Ramos (cell line): Measurements from ENCODE around the gene FOXP1.

Experiments
- in situ Hi-C: fragments of 300-500 bp; cut with MboI; formaldehyde crosslinking; loops from one replicate; pipeline ENCODE4 v1.14.3; 2022; ENCODE audit warnings: low sequenced_read_pairs; ENCODE audit not compliant: unreplicated experiment

The FOXP1 gene

DNA sequence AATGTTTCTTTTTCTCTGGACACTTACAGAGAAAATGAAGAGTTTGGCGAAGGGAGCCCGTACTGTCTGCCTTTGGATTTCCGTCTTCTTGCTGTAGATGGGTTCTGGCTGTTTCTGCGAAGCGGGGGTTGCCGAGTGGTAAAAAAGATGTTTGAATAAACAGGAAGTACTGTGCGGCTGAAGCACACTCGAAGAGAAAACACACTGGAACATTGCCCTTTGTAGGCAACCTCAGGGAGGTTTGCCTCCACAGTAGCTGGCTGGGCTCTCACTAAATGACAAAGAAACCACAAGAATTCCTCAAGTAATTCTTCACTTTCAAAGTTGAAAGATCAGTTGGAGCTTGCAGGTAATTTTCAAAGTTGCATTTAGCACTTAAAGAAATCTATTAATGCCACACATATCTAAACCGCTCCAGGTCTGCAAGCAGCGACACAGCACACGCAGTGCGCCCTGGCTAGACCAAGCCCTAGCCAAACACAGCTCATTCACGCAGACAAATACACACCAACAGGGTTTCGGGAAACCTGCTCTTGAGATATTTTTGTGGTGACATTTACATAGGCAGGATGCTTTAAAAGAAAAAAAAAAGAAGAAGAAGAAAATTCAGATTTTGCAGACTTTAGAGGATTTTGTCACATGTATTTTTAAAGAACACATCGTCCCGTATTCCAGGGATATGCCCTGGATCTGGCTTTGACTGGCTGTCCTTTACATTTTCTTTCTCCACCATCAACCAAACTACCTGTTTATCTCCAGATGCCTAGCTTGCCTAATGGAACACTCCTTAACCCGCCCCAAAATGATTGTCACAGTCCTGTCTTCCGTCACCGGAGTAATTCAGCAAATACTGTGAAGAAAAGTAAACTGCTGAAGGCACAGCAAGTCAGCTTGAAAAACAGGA is 452.8 kb downstream of the FOXP1 start:
- in situ Hi-C loops, result no loop called here

DNA sequence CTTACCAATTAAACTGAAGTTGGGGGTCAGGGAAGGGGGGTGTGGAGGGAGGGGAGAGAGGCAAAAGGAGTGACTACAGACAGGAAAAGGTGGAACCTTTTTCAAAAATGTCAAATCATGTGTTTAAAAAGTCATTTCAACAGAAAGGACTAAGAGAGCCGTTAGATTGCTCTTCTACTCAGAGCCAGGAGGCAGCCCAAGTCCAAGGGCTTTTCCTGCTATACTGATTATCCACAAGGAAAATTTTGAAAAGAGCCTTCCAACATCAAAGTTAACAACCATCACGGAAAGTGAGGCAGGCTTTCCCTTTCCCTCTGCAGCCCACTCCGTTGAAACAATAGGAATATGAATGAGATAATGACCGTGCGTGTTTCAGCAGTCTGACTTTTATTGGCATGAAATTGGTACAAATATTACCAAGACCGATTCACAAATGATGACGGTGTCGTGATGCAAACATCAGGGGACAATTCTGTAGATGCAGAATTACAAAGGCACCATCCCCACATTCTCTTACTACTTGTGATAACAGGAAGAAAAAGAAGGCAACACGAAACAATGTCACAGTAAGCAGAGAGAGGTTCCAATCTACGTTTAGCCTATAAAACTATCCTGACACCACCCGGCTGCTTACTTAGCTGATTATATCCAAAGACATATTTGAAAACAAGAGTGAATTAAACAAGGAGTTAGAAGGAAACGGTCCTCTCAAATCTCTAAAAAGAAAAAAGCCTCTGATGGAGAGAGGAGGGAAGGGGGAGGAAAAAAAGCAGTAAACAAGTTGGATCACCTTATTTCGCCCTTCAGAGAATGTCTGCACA is 453.7 kb downstream of the FOXP1 start:
- in situ Hi-C loops, result no loop called here

DNA sequence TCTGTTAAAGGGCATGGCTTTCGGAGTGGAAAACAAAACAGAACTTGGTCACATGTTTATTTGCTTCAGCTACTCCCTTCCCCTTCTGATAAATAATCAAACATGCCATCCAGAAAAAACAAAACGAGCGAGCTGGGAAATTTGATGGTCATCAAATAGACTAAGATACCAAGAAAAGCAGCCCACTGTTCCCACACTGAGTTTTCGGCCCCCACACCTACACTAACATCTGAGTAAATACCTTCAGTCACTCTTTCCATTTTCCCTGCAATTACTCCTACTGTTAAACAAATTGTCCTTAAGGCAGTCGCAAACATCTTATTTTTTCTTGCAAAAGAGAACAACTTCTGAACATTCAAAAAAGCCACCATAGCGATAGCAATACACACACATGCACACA is 454.6 kb downstream of the FOXP1 start:
- in situ Hi-C loops, result no loop called here

DNA sequence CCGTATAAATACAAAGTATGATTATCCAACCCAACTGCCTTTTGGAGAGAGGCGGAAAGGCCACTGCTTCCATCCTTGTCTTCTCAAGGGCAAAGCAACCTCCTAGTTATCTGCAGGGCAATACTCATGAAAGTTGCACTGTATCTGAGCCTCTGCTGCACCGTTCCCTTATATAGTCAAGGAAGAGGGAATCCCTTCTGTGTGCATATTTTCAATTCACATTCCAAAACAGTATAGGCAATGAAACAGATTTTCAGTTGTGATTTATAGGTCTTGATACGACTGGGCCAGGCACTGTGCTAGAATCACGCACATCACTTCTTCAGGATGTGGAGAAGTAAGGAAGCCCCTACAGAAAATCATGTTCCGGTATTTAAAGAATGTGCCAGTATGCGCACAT is 455.7 kb downstream of the FOXP1 start:
- in situ Hi-C loops, result no loop called here

DNA sequence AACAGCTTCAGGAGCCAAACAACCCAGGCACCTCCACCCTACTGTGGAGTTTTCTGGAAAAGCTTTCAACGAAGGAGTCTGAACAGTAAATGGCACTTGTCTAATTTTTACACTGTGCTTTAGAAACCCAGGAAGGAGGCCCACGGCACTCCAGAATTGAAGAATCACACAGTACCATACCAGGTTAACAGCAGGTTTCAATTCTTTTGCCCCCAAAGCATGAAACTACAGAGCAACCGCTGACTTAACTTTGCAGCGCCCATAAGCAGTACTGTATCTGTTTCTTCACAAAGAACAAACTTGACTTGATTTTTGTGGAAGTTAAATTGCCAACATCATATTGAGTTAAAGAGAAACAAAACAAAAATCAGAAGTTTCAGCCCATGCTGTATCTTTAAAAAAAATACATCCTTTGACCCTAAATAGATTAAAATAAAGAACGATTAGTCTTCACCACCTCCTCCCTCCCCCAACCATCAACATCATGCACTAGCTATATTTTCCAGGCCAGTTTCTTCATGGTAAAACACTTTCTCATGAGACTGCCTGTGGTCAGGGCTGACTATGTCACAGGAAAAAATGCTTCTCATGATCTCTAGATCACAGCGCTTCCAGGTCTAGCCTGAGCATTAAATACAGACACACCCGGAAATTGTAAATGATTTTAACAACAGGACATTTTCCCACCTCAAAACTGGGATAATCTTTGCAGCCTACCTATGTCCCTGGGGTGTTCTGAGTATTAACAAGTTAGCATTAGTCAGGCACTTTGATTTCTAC is 456.3 kb downstream of the FOXP1 start:
- in situ Hi-C loops, result no loop called here

DNA sequence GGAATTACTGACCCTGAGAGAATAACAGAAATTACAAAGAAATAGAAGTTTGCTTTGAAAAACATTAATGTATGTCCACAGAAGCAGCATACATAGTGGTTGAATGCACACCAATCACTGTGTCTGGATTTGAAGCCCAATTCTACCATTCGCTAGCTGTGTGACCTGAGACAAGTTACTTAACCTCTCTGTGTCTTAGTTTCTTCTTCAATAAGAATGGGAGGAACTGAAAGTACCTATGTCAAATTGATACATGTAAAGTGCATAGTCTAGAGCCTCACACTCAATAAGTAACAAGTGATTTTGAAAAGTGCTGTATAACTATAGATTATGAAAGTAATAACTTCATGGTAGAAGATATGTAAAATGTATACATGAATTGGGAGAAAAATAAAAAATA is 457.8 kb downstream of the FOXP1 start:
- in situ Hi-C loops, result no loop called here

DNA sequence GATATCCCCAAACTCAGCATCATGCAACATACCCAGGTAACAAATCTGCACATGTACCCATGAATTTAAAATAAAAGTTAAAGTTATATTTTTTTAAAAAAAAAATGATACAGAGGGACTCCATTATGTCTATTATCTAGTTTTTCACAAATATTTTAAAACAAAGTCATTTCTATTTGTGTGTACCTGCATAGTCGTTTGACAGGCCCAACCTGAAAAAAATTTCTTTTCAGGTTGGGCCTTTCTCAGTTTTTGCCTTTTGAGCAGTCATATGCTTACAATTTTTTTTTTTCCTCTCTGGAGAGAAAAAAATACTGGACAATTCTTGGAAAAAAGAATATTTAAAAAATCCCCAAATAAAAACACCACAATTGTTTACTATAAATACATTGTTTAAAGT is 459.5 kb downstream of the FOXP1 start:
- in situ Hi-C loops, result no loop called here

DNA sequence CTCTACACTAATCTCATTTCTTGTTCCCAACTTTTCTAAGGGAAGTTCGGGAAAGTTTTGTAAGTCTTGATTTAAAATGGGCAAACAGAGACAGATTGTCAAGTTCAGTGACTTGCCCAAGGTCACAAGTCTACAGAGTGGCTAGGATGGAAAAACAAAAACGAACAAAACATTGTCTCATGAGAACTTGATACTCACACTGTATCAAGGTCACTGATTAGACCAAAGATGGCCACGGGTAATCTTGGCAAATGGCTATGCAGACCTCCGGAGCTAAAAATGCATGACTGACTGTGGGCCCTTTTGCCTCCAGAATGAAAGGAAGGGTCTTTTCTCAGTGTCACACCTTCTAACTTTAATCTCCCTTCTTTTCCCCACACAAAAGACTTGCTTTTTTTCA is 460.9 kb downstream of the FOXP1 start:
- in situ Hi-C loops, result no loop called here

DNA sequence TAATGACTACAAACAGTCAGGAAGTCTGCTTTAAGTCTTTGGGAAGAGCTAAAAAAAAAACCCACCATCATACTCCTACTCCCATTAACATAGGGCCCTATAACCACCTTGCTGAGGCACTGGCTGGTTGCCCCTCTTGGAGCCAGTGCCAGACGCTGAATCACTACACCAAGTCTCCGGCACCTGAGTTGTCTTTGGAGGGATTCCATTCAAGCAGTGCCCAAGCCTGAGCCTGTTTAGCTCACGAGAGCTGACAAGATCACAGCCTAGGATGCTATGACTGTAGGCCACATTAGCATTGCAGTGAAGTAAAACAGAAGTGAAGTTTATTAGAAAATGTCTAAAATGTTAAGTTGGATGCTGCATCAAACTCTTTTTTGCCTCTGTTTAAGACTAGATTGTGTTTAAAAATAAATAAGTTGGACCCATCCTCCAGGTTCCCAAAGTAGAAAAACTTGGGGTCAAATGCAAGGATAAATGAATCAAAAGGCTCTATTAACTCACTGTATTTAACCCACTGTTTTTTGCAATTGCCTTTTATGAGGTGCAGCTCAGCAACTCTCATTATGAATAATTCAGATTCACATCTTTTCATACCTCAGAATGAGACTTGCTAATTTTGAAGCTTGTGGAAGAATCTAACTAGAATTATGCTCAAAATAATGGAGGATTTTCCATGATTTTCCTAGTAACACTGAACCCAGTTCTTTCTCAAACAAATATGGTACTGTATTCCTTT is 461.9 kb downstream of the FOXP1 start:
- in situ Hi-C loops, result no loop called here

DNA sequence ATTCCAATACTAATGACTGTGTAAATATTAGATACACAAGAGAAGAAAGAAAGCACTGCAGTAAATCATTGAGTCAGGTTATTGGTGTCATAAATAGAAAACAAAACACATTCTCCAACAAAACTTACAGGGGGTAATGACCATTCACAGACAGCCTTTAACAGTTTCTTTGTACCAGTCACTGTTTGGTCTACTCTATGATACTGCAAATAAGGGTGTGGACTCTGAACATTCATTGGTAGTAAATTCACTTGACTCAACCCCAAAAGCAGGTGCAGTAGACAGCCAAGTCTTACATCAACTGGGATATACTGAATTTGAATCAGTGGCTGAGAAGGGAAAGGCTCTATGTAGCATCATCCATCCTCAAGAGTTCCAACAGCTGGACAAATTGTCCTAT is 463.5 kb downstream of the FOXP1 start:
- in situ Hi-C loops, result no loop called here

DNA sequence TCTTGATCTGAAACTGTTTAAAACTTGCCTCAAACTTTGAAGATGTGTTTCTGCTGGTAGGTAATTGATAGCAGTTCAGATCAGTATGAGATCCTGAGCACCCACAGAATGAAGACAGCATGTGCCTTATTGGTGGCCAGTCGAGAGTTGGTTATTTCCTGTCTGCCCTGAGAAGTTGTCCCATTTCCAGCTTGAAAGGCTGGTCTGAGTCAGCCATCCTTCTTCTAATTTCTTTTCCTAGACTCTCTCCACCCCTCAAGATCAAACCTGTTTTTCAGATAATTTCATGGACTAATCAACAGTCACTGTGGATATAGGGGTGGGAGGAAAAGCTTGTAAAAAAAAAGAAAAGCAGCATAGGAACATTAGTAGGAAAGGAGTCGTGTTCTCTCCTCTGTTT is 464.4 kb downstream of the FOXP1 start:
- in situ Hi-C loops, result no loop called here

DNA sequence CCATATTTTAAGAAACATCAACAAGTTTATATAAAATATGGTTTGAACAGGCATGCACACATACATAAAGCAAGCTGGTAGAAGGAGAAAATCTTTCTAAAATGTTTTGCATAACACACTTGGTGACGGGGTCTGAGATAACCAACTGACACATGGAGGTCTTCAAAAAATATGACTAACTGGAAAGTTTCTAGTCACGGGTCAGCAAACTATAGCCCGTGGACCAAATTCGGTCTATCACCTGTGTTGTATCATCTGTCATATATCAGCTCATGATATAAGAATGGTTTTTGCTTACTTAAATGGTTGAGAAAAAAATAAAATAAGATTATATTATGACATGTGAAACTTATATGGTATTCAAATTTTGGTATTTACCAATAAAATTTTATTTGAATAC is 465.1 kb downstream of the FOXP1 start:
- in situ Hi-C loops, result no loop called here

DNA sequence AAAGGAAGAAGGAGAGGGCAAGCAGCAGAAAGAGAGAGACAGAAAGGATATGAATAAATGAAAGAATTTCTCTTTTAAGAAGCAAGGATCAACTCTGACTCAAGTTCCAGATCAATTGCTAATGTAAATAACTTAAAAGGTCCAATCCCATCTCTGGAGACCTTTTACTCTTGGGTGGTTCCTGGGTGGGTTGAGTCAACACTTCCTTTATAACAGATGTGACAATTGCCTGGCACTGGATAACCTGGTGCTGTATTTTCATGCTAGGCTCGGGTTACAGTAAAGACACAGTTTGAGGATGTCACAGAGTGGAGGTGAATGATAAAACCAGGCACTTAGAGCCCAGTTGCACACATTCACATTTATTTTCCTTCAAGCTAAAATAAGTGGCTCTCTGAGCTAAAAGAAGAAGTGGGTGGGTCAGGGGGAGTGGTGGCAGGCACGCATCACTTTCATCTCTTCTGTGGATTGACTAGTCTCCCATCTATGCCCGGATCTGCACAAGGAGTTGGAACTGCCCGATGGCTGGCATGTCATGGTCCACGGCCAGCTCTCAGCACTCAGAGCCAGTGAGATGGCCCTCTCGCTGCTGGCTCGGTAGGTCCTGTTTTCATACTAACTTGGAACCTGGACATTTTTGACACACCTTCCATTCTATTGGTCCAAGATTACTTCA is 465.8 kb downstream of the FOXP1 start:
- in situ Hi-C loops, result no loop called here

DNA sequence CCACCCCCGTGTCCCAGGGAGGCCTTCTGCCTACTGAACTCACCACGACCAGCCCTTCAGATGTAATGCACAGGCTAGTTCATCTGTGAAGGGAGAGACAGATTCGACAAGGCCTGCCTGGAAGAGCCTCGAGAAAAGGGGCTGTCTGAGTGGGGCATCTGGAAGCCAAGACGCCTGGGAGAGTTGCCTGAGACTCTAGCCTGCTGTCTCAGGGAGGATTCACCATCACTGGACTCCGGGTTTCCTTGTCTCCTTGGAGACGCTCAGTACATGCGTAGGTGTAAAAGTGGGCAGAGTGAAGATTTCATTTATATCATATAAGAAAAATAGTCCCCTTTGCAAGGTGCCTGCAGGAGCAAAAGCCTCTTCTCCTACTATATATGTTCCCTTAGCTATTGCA is 468.9 kb downstream of the FOXP1 start:
- in situ Hi-C loops, result no loop called here

DNA sequence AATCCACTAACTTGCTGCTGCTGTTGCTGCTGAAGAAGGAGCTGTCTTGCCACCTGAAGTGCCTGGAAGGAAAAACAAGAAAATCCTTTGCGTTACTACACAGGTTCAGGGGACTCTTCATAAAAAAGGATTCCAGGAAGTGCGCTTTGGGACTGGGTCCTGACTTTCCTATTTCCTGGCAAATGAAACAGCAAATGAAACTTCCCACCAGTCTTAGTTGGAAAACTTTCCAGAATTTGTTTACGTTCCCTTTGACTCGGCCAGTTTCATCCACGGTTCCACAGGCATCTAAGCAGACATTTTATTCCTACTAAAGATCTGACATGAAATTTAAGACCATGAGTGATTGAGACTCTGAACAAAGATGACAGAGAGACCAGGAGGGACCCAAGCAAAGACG is 471.0 kb downstream of the FOXP1 start:
- in situ Hi-C loops, result no loop called here

DNA sequence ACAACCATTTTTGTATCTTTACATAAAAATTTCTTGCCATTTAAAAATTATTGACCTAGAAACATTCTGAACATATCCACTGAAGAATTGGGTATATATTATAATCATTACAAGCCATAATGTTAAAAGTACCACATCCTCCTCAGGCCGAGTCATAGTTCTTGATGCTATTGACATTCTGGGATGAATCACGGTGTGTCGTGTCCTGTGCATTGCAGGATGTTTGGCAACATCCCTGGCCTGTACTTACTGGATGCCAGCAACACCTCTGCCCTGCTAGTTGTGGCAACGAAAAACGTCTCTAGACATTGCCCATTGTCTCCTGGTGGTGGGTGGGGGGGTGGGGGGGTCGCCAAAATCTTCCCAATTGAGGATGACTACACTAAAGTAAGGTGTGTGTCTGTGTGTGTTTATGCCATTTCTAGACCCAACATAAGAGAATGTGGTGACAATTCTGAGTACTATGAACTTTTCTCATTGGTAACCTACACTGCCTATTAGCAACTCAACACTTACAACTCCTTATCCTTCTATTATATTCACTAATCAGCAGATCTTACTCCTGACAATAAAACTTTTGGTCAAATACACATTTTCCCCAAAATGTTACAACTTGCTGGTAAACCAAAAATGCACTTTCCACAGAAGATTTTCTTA is 471.6 kb downstream of the FOXP1 start:
- in situ Hi-C loops, result no loop called here

DNA sequence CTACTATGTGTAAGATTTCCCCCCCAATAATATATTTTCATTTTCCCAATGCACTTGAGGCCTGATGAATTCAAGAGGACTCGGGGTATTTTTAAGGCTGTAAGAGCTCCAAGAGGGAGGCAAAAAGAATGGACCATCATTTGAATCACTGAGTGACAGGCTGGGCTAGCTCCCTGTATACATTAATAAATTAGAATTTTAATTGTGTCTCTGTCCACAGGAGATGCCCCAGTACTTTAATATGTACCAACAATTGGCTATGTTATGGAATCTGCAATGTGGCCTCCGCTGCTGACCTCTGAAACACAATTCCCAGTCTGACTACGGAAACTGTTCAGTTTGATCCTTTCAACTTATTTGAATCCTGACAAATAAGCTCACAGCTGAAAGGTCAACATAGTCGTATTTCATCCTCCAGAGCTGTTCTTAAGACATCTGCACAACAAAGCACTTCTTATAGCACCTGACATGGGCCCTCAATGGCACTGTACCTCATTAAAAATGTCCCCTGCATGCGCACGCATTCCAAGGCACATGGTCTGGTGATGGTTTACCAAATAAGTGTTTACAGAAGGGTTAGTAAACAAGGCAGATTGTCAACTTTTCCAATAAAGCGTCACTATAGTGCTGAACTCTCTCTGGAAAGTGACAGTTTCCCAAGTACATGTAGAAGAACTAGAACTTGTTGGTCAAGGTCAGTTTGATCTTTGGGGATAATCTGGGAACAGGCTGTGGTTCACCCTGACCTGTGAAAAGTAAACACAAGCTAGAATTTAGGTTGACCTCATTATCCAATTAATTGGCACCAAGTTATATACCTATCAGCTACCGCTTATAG is 472.9 kb downstream of the FOXP1 start:
- in situ Hi-C loops, result no loop called here

DNA sequence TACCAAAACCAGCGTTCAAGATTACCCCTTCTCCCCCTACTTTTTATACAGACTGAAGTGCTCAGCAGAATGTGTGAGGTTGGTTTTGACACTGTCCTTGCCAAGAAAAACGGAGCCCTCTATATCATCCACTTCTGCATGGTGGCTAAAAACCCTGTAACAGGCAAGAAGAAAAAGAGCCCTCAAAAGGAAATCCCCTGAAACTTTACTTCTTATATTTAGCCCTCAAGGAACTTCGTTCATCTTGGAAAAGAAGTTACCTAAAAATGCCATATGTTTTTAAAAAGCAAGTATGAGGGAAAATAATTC is 473.6 kb downstream of the FOXP1 start:
- in situ Hi-C loops, result no loop called here
